A549 (cell line): ENCODE results near the gene ATP5MK. TPM values are rescaled to one million over a fixed set of nuclear protein-coding genes. Genes with fewer than 3 reads are reported as not detected.

Source experiments
- ATAC-seq, 2 experiments: fragments of 200-7000 bp in 1 of 2; fragments of >200 bp in 1 of 2; cut with Nextera tagmentation in 1 of 2; cut with Tn5 transposase in 1 of 2; 3 replicates each; pipeline versions ENCODE4 v1.8.0 to v1.9.1; 2018 to 2020; ENCODE audit warnings: mild to moderate bottlenecking in 1 of 2, moderate library complexity in 1 of 2
- CTCF ChIA-PET: fragments of 300-600 bp; sonication (Branson Sonifier 250); formaldehyde crosslinking; extraction: SDS; loops from one replicate; lab custom pipeline; 2021; ENCODE audit warnings: antibody characterized with exemption, inconsistent platforms; lab: Yijun Ruan, JAX
- POLR2A ChIA-PET: fragments of 350-600 bp; formaldehyde crosslinking; extraction: SDS; loops from one replicate; lab custom pipeline; 2021; ENCODE audit warnings: antibody characterized with exemption, inconsistent platforms; lab: Yijun Ruan, JAX
- DNase-seq, 2 experiments: peaks; one replicate each; pipeline versions ENCODE4 v3.0.0 to v3.0.0-alpha.2; 2011 to 2016; ENCODE audit warnings: low read depth in 1 of 2, low spot score in 1 of 2
- FAIRE-seq: peaks from 2 replicates; lab custom pipeline; 2011; peaks lifted over from hg19 to GRCh38; lab: Jason Lieb, UNC
- H3K27ac ChIP-seq, 2 experiments: fragments of >200 bp; sonication (Bioruptor Twin); formaldehyde crosslinking; 3 replicates each; pipeline ENCODE4 v1.5.1; 2016 to 2017
- H3K4me1 ChIP-seq: fragments of >200 bp; sonication (Bioruptor Twin); formaldehyde crosslinking; 3 replicates; pipeline ENCODE4 v1.6.1; 2016
- H3K4me2 ChIP-seq: fragments of >200 bp; sonication (Bioruptor Twin); formaldehyde crosslinking; 3 replicates; pipeline ENCODE4 v1.6.1; 2016
- H3K4me3 ChIP-seq: fragments of >200 bp; sonication (Bioruptor Twin); formaldehyde crosslinking; 3 replicates; pipeline ENCODE4 v1.5.1; 2016
- H3K9me3 ChIP-seq: fragments of >200 bp; sonication (Bioruptor Twin); formaldehyde crosslinking; 3 replicates; pipeline ENCODE4 v1.6.1; 2016
- CBX2 ChIP-seq: fragments of 200-600 bp; sonication (generic); IDR thresholded peaks from 2 replicates; pipeline ENCODE4 v1.6.1; 2016; ENCODE audit warnings: low read depth, mild to moderate bottlenecking, borderline replicate concordance
- EHMT2 ChIP-seq: fragments of 200-600 bp; sonication (generic); IDR thresholded peaks from 2 replicates; pipeline ENCODE4 v1.6.1; 2016; ENCODE audit warnings: antibody characterized with exemption, low read depth, mild to moderate bottlenecking, moderate library complexity
- ESRRA ChIP-seq: fragments of 150-350 bp; IDR thresholded peaks from 2 replicates; pipeline ENCODE4 v1.6.1; 2014; ENCODE audit warnings: mild to moderate bottlenecking, low read length, borderline replicate concordance
- FOXS1 ChIP-seq: fragments of 250-450 bp; sonication (Bioruptor Pico); IDR thresholded peaks from 2 replicates; pipeline ENCODE4 v1.5.0; 2020; ENCODE audit warnings: mild to moderate bottlenecking, moderate library complexity
- HDAC2 ChIP-seq: fragments of 200-600 bp; sonication (generic); IDR thresholded peaks from 2 replicates; pipeline ENCODE4 v1.6.1; 2016
- HEYL ChIP-seq: fragments of 250-450 bp; sonication (Bioruptor Pico); IDR thresholded peaks from 2 replicates; pipeline ENCODE4 v1.8.0; 2021; ENCODE audit warnings: mild to moderate bottlenecking, moderate library complexity
- HOXB5 ChIP-seq: fragments of 250-450 bp; sonication (Bioruptor Pico); IDR thresholded peaks from 2 replicates; pipeline ENCODE4 v1.5.0; 2020; ENCODE audit warnings: mild to moderate bottlenecking, moderate library complexity
- KDM5A ChIP-seq: fragments of 200-600 bp; sonication (generic); IDR thresholded peaks from 2 replicates; pipeline ENCODE4 v1.6.1; 2016; ENCODE audit warnings: antibody characterized with exemption, mild to moderate bottlenecking
- NFE2L2 ChIP-seq: fragments of 150-350 bp; conservative IDR thresholded peaks from 2 replicates; pipeline ENCODE4 v1.6.1; 2014; ENCODE audit warnings: low read length
- NR3C1 ChIP-seq: fragments of >200 bp; sonication (Bioruptor Twin); formaldehyde crosslinking; IDR thresholded peaks from 3 replicates; pipeline ENCODE4 v1.6.1; 2017
- PHF8 ChIP-seq: fragments of 200-600 bp; sonication (generic); IDR thresholded peaks from 2 replicates; pipeline ENCODE4 v1.6.1; 2016; ENCODE audit warnings: low read depth, mild to moderate bottlenecking, antibody characterized with exemption, moderate library complexity, borderline replicate concordance
- RCOR1 ChIP-seq: fragments of 150-350 bp; IDR thresholded peaks from 2 replicates; pipeline ENCODE4 v1.6.1; 2014; ENCODE audit warnings: antibody characterized with exemption, low read length, low read depth
- TP53 ChIP-seq: fragments of 250-450 bp; sonication (Bioruptor Pico); IDR thresholded peaks from 2 replicates; pipeline ENCODE4 v1.5.0; 2021; ENCODE audit warnings: mild to moderate bottlenecking, moderate library complexity
- ZFP36 ChIP-seq: fragments of 450-650 bp; IDR thresholded peaks from 2 replicates; pipeline ENCODE4 v1.6.1; 2014; ENCODE audit warnings: borderline replicate concordance; ENCODE audit not compliant: partially characterized antibody
- WGBS: methylation state at CpG from one replicate; pipeline ENCODE4 v1.1.6; 2017; ENCODE audit errors: missing lambda C conversion rate; 5-methylcytosine and 5-hydroxymethylcytosine counted together
- polyA plus RNA-seq, 4 experiments: library from polyadenylated mRNA; depleted of rRNA in 3 of 4; stranded (reverse); fragments of >200 nt; fragmentation: RNase III in 1 of 4; extraction: RNeasy Plus Mini Kit Qiagen cat#74134 plus additional on column Dnase treatment in 1 of 4; gene quantifications; 2 replicates in 3 of 4; 3 replicates in 1 of 4; pipeline ENCODE4 v1.2.3, GENCODE V29; 2011 to 2017
- TF ChIP-seq, protein P1 (sequence below): fragments of >200 bp; sonication (Bioruptor Twin); formaldehyde crosslinking; IDR thresholded peaks from 3 replicates; pipeline ENCODE4 v1.6.1; 2016
- TF ChIP-seq, protein P2 (sequence below): fragments of 250-450 bp; sonication (Bioruptor Pico); IDR thresholded peaks from 2 replicates; pipeline ENCODE4 v1.5.0; 2020; ENCODE audit warnings: low read depth, mild to moderate bottlenecking, moderate library complexity
- TF ChIP-seq, protein P3 (sequence below): IDR thresholded peaks from 2 replicates; pipeline ENCODE4 v1.6.1; 2012; ENCODE audit warnings: low read depth, borderline replicate concordance
- TF ChIP-seq, protein P4 (sequence below): IDR thresholded peaks from 2 replicates; pipeline ENCODE4 v1.6.1; 2012
- TF ChIP-seq, protein P5 (sequence below): fragments of >200 bp; sonication (Bioruptor Twin); formaldehyde crosslinking; IDR thresholded peaks from 3 replicates; pipeline ENCODE4 v1.5.1; 2016
- TF ChIP-seq, protein P6 (sequence below): IDR thresholded peaks from 2 replicates; pipeline ENCODE4 v1.6.1; 2012
- TF ChIP-seq, protein P7 (sequence below): fragments of 200-600 bp; sonication (generic); IDR thresholded peaks from 2 replicates; pipeline ENCODE4 v1.6.1; 2016; ENCODE audit warnings: antibody characterized with exemption, mild to moderate bottlenecking, moderate library complexity

Gene ATP5MK
- polyA plus RNA-seq, 2 of the 4 experiments (the other 2 are of a cell fraction) = 492 to 682 TPM

DNA sequence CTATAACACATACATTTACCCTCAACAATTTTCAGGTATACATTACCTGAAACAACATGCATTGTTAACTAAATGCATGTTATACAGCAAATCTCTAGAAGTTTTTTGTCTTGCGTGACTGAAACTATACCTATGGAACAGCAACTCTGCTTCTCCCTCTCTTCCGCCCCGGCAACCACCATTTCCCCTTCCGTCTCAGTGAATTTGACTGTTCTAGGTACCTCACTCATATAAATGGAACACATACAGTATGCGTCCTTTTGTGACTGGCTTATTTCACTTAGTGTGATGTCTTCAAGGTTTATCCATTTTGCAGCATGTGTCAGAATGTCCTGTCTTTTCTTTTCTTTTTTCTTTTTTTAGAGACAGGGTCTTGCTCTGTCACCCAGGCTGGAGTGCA lies 33.4 kb upstream of the ATP5MK start:
- H3K27ac ChIP-seq = no peak overlapping the region
- TF ChIP-seq PHF8 (no peak), ZFP36 (no peak), TP53 (CRISPR knock-in tag) (no peak), HOXB5 (CRISPR knock-in tag) (no peak), CBX2 (no peak), NFE2L2 (no peak), EHMT2 (no peak), HDAC2 (no peak)
- TF ChIP-seq, protein P1, sequence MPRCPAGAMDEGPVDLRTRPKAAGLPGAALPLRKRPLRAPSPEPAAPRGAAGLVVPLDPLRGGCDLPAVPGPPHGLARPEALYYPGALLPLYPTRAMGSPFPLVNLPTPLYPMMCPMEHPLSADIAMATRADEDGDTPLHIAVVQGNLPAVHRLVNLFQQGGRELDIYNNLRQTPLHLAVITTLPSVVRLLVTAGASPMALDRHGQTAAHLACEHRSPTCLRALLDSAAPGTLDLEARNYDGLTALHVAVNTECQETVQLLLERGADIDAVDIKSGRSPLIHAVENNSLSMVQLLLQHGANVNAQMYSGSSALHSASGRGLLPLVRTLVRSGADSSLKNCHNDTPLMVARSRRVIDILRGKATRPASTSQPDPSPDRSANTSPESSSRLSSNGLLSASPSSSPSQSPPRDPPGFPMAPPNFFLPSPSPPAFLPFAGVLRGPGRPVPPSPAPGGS = no peak
- TF ChIP-seq, protein P2, sequence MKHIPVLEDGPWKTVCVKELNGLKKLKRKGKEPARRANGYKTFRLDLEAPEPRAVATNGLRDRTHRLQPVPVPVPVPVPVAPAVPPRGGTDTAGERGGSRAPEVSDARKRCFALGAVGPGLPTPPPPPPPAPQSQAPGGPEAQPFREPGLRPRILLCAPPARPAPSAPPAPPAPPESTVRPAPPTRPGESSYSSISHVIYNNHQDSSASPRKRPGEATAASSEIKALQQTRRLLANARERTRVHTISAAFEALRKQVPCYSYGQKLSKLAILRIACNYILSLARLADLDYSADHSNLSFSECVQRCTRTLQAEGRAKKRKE = no peak
- CTCF ChIA-PET = interaction anchor here (5.3 kb wide), 1 partner anchor 13 kb away, joined by 24 read pairs; no protein-coding TSS in a partner anchor
- ATAC-seq (no peak), DNase-seq (no peak), FAIRE-seq (no peak)
- no peak overlapping the region for H3K4me2 ChIP-seq
- H3K9me3 ChIP-seq = no peaks in the 10 kb centered on the region
- peaks cover 7% of the 10 kb centered on the region; the same call in 2 of the 3 replicates for H3K4me1 ChIP-seq
- 92% methylated on average over 5 of the region's 5 CpGs for WGBS
- POLR2A ChIA-PET = no interaction called here
- no peak overlapping the region for H3K4me3 ChIP-seq

DNA sequence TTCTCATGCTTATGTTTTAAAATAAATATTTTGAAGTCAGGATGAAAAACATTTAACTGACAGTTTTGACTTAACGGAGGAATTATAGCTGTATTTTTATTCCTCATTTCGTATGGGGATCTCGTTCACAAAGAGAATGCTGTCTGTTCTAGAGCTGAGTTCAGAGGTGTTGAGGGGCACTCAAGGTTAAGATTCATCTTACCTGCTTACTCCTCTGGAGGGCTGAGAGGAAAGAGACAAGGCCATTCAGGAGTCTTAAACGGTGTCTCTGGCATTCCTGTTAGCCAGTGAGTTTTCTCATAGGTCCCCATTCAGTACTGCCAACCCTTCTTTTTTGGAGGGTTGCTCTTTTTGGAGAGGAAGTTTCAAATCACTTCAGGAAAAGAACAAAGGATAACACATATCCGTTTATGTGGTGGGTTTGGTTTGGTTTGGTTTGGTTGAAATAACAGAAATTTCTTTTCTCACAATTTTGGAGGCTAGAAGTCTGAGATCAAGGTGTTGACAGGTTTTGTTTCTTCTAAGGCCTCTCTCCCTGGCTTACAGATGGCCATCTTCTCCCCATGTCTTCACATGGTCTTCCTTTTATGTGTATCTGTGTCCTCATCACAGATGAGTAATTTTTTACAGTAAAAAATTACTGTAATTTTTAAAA lies 32.8 kb upstream of the ATP5MK start:
- no peak overlapping the region for H3K4me3 ChIP-seq
- no peak for ATAC-seq
- ChIA-PET POLR2A (no interaction called here), CTCF (interaction anchor here (0.7 kb wide), 1 partner anchor 13 kb away, joined by 3 read pairs; no protein-coding TSS in a partner anchor)
- DNase-seq = no peak
- peaks cover 7% of the 10 kb centered on the region; the same call in 2 of the 3 replicates for H3K4me1 ChIP-seq
- TF ChIP-seq NR3C1 (no peak), ESRRA (no peak), FOXS1 (CRISPR knock-in tag) (no peak), HEYL (CRISPR knock-in tag) (no peak)
- TF ChIP-seq, protein P3, sequence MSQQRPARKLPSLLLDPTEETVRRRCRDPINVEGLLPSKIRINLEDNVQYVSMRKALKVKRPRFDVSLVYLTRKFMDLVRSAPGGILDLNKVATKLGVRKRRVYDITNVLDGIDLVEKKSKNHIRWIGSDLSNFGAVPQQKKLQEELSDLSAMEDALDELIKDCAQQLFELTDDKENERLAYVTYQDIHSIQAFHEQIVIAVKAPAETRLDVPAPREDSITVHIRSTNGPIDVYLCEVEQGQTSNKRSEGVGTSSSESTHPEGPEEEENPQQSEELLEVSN = no peak
- TF ChIP-seq, protein P4, sequence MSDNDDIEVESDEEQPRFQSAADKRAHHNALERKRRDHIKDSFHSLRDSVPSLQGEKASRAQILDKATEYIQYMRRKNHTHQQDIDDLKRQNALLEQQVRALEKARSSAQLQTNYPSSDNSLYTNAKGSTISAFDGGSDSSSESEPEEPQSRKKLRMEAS = no peak
- TF ChIP-seq, protein P5, sequence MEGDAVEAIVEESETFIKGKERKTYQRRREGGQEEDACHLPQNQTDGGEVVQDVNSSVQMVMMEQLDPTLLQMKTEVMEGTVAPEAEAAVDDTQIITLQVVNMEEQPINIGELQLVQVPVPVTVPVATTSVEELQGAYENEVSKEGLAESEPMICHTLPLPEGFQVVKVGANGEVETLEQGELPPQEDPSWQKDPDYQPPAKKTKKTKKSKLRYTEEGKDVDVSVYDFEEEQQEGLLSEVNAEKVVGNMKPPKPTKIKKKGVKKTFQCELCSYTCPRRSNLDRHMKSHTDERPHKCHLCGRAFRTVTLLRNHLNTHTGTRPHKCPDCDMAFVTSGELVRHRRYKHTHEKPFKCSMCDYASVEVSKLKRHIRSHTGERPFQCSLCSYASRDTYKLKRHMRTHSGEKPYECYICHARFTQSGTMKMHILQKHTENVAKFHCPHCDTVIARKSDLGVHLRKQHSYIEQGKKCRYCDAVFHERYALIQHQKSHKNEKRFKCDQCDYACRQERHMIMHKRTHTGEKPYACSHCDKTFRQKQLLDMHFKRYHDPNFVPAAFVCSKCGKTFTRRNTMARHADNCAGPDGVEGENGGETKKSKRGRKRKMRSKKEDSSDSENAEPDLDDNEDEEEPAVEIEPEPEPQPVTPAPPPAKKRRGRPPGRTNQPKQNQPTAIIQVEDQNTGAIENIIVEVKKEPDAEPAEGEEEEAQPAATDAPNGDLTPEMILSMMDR = no peak
- no peak overlapping the region for H3K27ac ChIP-seq
- WGBS = 87% methylated on average over 5 of the region's 5 CpGs
- H3K4me2 ChIP-seq = no peak overlapping the region
- H3K9me3 ChIP-seq = no peaks in the 10 kb centered on the region
- no peak for FAIRE-seq

DNA sequence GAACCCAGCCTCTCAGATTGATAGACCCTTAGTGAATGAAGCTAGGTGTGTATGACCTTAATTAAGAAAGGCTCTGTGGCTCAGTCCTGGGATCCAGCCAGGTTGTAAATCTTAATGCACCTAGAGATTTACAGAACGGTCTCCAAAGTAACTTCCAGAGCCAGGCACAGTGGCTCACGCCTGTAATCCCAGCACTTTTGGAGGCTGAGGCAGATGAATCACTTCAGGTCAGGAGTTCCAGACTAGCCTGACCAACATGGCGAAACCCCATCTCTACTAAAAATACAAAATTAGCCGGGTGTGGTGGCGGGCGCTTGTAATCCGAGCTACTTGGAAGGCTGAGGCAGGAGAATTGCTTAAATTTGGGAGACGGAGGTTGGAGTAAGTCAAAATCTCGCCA lies 31.6 kb upstream of the ATP5MK start:
- Histone ChIP-seq H3K4me3 (no peak overlapping the region), H3K4me2 (no peak overlapping the region), H3K27ac (no peak overlapping the region), H3K9me3 (no peaks in the 10 kb centered on the region), H3K4me1 (peaks cover 7% of the 10 kb centered on the region; the same call in 2 of the 3 replicates)
- FAIRE-seq (no peak), ATAC-seq (no peak), DNase-seq (no peak)
- POLR2A ChIA-PET = no interaction called here
- CTCF ChIA-PET = interaction anchor here (0.7 to 4.5 kb wide), 4 partner anchors 12 to 166 kb away, joined by 3 to 37 read pairs (median 6); no protein-coding TSS in a partner anchor
- 93% methylated on average over 9 of the region's 9 CpGs for WGBS
- TF ChIP-seq, protein P5 = no peak
- TF ChIP-seq, protein P6, sequence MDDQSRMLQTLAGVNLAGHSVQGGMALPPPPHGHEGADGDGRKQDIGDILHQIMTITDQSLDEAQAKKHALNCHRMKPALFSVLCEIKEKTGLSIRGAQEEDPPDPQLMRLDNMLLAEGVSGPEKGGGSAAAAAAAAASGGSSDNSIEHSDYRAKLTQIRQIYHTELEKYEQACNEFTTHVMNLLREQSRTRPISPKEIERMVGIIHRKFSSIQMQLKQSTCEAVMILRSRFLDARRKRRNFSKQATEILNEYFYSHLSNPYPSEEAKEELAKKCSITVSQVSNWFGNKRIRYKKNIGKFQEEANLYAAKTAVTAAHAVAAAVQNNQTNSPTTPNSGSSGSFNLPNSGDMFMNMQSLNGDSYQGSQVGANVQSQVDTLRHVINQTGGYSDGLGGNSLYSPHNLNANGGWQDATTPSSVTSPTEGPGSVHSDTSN = no peak
- TF ChIP-seq RCOR1 = no peak
- TF ChIP-seq KDM5A = no peak
- TF ChIP-seq, protein P7, sequence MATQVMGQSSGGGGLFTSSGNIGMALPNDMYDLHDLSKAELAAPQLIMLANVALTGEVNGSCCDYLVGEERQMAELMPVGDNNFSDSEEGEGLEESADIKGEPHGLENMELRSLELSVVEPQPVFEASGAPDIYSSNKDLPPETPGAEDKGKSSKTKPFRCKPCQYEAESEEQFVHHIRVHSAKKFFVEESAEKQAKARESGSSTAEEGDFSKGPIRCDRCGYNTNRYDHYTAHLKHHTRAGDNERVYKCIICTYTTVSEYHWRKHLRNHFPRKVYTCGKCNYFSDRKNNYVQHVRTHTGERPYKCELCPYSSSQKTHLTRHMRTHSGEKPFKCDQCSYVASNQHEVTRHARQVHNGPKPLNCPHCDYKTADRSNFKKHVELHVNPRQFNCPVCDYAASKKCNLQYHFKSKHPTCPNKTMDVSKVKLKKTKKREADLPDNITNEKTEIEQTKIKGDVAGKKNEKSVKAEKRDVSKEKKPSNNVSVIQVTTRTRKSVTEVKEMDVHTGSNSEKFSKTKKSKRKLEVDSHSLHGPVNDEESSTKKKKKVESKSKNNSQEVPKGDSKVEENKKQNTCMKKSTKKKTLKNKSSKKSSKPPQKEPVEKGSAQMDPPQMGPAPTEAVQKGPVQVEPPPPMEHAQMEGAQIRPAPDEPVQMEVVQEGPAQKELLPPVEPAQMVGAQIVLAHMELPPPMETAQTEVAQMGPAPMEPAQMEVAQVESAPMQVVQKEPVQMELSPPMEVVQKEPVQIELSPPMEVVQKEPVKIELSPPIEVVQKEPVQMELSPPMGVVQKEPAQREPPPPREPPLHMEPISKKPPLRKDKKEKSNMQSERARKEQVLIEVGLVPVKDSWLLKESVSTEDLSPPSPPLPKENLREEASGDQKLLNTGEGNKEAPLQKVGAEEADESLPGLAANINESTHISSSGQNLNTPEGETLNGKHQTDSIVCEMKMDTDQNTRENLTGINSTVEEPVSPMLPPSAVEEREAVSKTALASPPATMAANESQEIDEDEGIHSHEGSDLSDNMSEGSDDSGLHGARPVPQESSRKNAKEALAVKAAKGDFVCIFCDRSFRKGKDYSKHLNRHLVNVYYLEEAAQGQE = no peak
